ENCODE data around the gene TMEM220. TPM values are rescaled to one million over a fixed set of nuclear protein-coding genes. Genes with fewer than 3 reads are reported as not detected.

The TMEM220 gene
- total RNA-seq, 1 experiment from 2014 or later: 3.9 TPM

DNA sequence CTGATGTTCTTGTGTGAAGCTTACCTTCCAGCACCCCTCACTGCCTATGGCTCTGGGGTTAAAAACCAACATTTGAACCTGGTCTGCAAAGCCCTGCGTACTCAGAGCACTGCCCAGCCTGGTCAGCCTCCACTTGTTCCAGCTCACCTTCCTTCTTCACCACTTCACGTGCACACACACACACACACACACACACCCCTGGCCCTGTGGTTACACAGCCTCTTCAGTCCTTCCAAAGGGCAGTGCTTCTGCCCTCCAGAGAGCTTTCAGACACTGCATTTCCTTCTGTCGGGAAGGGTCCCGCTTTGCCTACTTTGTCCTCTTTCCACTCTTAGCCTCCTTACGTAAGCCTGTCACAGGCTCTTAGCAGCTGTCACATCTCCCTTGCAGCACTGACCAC lies 9.6 kb upstream of the TMEM220 start:
- Histone ChIP-seq H3F3A (ENCODE audit: low read length, unreplicated experiment) (no peaks in the 10 kb centered on the region), H3K9me3 (ENCODE audit: low read length) (no peaks in the 10 kb centered on the region), H2AFZ (ENCODE audit: low read length) (no peak overlapping the region), H3K9me2 (replicated peaks; ENCODE audit: low read length) (no peaks in the 10 kb centered on the region), H3K4me3 (ENCODE audit: low read length) (no peak overlapping the region), H3K9ac (ENCODE audit: low read length) (no peak overlapping the region), H3K27ac (ENCODE audit: low read length) (no peak overlapping the region), H3K4me2 (ENCODE audit: low read length) (no peak overlapping the region), H3K36me3 (ENCODE audit: low read depth, low read length) (no peaks in the 10 kb centered on the region), H4K20me1 (ENCODE audit: low read length) (no peaks in the 10 kb centered on the region), H3K79me2 (ENCODE audit: low read length) (no peaks in the 10 kb centered on the region), H3K4me1 (ENCODE audit: insufficient read depth, low read length) (no peaks in the 10 kb centered on the region), H3K27me3 (ENCODE audit: low read length) (no peaks in the 10 kb centered on the region)
- TF ChIP-seq EZH2 (IDR thresholded peaks at IDR 0.05; ENCODE audit: low read length, unreplicated experiment) (no peak), EZH2phosphoT487 (IDR thresholded peaks at IDR 0.05; ENCODE audit: borderline replicate concordance, low read length) (no peak)
- TF ChIP-seq, protein P1, sequence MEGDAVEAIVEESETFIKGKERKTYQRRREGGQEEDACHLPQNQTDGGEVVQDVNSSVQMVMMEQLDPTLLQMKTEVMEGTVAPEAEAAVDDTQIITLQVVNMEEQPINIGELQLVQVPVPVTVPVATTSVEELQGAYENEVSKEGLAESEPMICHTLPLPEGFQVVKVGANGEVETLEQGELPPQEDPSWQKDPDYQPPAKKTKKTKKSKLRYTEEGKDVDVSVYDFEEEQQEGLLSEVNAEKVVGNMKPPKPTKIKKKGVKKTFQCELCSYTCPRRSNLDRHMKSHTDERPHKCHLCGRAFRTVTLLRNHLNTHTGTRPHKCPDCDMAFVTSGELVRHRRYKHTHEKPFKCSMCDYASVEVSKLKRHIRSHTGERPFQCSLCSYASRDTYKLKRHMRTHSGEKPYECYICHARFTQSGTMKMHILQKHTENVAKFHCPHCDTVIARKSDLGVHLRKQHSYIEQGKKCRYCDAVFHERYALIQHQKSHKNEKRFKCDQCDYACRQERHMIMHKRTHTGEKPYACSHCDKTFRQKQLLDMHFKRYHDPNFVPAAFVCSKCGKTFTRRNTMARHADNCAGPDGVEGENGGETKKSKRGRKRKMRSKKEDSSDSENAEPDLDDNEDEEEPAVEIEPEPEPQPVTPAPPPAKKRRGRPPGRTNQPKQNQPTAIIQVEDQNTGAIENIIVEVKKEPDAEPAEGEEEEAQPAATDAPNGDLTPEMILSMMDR (conservative IDR thresholded peaks at IDR 0.05; ENCODE audit: low read depth, low read length): no peak
- CTCF ChIA-PET: no interaction called here
- DNase-seq (no peak), ATAC-seq (no peak)
- intact Hi-C loops (cut with micrococcal nuclease): no loop called here
- POLR2A ChIA-PET (ENCODE audit: unreplicated experiment): no interaction called here
- no TSS peak for BruUV-seq (replicated peaks)

DNA sequence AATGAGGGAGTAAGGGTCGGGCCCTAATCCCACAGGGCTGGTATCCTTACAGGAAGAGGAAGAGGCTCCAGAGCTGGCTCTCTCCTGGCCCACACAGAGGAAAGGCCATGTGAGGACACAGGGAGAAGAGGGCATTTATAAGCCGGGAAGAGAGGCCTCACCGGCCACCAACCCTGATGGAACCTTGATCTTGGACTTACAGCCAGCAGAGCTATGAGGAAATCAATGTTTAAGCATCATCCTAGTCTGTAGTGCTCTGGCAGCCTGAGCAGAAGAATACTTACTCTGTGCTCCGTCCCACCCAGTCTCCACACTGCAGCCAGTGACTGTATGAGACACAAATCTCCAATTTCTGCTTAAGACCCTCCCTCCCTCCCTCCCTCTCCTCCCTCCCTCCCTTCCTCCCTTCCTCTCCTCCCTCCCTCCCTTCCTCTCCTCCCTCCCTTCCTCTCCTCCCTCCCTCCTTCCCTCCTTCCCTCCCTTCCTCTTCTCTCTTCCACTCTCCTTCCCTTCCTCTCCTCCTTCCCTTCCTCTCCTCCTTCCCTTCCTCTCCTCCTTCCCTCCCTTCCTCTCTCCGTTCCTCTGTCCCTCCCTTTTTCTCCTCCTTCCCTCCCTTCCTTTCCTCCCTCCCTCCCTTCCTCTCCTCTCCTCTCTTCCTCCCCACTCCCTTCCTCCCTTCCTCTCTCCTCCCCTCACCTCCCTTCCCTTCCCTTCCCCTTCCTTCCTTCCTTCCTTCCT lies 8.9 kb upstream of the TMEM220 start:
- Histone ChIP-seq H3K4me3 (ENCODE audit: low read length) (no peak overlapping the region), H3K9ac (ENCODE audit: low read length) (no peak overlapping the region), H3K27me3 (ENCODE audit: low read length) (no peaks in the 10 kb centered on the region), H3K9me2 (replicated peaks; ENCODE audit: low read length) (no peaks in the 10 kb centered on the region), H3K9me3 (ENCODE audit: low read length) (no peaks in the 10 kb centered on the region), H2AFZ (ENCODE audit: low read length) (no peak overlapping the region), H3K4me2 (ENCODE audit: low read length) (no peak overlapping the region), H3K79me2 (ENCODE audit: low read length) (no peaks in the 10 kb centered on the region), H3K27ac (ENCODE audit: low read length) (no peak overlapping the region), H3F3A (ENCODE audit: low read length, unreplicated experiment) (no peaks in the 10 kb centered on the region), H3K4me1 (ENCODE audit: insufficient read depth, low read length) (no peaks in the 10 kb centered on the region), H3K36me3 (ENCODE audit: low read depth, low read length) (no peaks in the 10 kb centered on the region), H4K20me1 (ENCODE audit: low read length) (no peaks in the 10 kb centered on the region)
- no peak for ATAC-seq
- CTCF ChIA-PET: no interaction called here
- intact Hi-C loops (cut with micrococcal nuclease): no loop called here
- BruUV-seq (replicated peaks): no TSS peak
- DNase-seq: no peak
- no peak for TF ChIP-seq EZH2 (IDR thresholded peaks at IDR 0.05; ENCODE audit: low read length, unreplicated experiment)
- POLR2A ChIA-PET (ENCODE audit: unreplicated experiment): no interaction called here

DNA sequence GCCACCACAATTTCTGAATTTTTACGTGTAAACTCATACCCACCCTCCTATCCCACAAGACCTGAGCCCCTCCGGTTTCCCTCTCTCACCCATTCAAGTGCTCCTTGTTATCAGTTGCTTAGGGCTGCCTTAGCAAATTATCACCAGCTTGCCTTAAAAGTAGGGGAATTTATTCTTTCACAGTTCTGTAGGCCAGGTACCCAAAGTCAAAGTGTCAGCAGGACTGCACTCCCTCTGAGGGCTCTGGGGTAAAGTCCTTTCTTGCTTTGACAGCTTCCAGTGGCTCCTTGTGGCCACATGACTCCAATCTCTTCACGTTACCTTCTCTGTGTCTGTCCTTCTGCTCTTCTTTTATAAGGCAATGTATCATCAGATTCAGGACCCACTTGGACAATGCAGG lies 7.9 kb upstream of the TMEM220 start:
- BruUV-seq (replicated peaks): no TSS peak
- no peaks in the 10 kb centered on the region for H3K9me2 ChIP-seq (replicated peaks; ENCODE audit: low read length)
- H3K9ac ChIP-seq (ENCODE audit: low read length): no peak overlapping the region
- H3F3A ChIP-seq (ENCODE audit: low read length, unreplicated experiment): no peaks in the 10 kb centered on the region
- no peaks in the 10 kb centered on the region for H3K36me3 ChIP-seq (ENCODE audit: low read depth, low read length)
- POLR2A ChIA-PET (ENCODE audit: unreplicated experiment): interaction anchor here (0.5 kb wide), 1 partner anchor 421 kb away, joined by 4 read pairs; no protein-coding TSS in a partner anchor
- H4K20me1 ChIP-seq (ENCODE audit: low read length): no peaks in the 10 kb centered on the region
- H2AFZ ChIP-seq (ENCODE audit: low read length): no peak overlapping the region
- H3K4me3 ChIP-seq (ENCODE audit: low read length): no peak overlapping the region
- H3K4me2 ChIP-seq (ENCODE audit: low read length): no peak overlapping the region
- H3K27me3 ChIP-seq (ENCODE audit: low read length): no peaks in the 10 kb centered on the region
- H3K4me1 ChIP-seq (ENCODE audit: insufficient read depth, low read length): no peaks in the 10 kb centered on the region
- TF ChIP-seq, protein P1 (conservative IDR thresholded peaks at IDR 0.05; ENCODE audit: low read depth, low read length): no peak
- TF ChIP-seq EZH2 (IDR thresholded peaks at IDR 0.05; ENCODE audit: low read length, unreplicated experiment) (no peak), EZH2phosphoT487 (IDR thresholded peaks at IDR 0.05; ENCODE audit: borderline replicate concordance, low read length) (no peak)
- H3K79me2 ChIP-seq (ENCODE audit: low read length): no peaks in the 10 kb centered on the region
- H3K27ac ChIP-seq (ENCODE audit: low read length): no peak overlapping the region
- DNase-seq (no peak), ATAC-seq (no peak)
- intact Hi-C loops (cut with micrococcal nuclease): loop anchor here (1.0 kb wide), 1 partner anchor 108 kb away; no protein-coding TSS in a partner anchor
- CTCF ChIA-PET: interaction anchor here (0.8 kb wide), 1 partner anchor 106 kb away, joined by 3 read pairs; no protein-coding TSS in a partner anchor
- no peaks in the 10 kb centered on the region for H3K9me3 ChIP-seq (ENCODE audit: low read length)
